ENCODE results near the gene ERO1A. TPM values are rescaled to one million over a fixed set of nuclear protein-coding genes. Genes with fewer than 3 reads are reported as not detected.

Gene ERO1A
- total and polyA plus RNA-seq, 9 of the 15 experiments (the other 6 are each of a cell fraction or from before 2014, with no cell fraction given): 11.0 to 46.2 (median 27.6) TPM

DNA sequence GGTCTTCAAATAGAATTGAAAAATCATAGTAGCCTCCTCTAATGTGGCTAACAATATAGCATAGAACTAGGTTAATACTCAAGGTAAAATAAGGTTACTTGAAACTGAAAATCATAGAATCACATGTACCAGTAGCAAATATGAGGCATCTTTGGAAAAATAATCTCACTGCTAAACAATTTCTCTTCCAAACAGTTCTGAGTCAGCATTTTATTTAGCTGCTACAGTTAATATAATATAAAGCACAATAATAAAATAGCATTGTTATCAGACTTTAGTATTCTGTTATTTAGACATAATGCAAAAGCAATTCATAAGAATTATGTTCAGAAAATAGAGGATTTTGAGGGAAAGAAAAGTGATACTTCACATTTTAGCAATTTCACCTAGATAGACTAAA, 35.0 kb downstream of the ERO1A start (continued):
- TF ChIP-seq, protein P1, sequence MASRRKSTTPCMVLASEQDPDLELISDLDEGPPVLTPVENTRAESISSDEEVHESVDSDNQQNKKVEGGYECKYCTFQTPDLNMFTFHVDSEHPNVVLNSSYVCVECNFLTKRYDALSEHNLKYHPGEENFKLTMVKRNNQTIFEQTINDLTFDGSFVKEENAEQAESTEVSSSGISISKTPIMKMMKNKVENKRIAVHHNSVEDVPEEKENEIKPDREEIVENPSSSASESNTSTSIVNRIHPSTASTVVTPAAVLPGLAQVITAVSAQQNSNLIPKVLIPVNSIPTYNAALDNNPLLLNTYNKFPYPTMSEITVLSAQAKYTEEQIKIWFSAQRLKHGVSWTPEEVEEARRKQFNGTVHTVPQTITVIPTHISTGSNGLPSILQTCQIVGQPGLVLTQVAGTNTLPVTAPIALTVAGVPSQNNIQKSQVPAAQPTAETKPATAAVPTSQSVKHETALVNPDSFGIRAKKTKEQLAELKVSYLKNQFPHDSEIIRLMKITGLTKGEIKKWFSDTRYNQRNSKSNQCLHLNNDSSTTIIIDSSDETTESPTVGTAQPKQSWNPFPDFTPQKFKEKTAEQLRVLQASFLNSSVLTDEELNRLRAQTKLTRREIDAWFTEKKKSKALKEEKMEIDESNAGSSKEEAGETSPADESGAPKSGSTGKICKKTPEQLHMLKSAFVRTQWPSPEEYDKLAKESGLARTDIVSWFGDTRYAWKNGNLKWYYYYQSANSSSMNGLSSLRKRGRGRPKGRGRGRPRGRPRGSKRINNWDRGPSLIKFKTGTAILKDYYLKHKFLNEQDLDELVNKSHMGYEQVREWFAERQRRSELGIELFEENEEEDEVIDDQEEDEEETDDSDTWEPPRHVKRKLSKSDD (conservative IDR thresholded peaks at IDR 0.05; ENCODE audit: low read length): no peak
- peak; percentile 88 for TF ChIP-seq ZNF316 (IDR thresholded peaks at IDR 0.05)
- TF ChIP-seq, protein P2, sequence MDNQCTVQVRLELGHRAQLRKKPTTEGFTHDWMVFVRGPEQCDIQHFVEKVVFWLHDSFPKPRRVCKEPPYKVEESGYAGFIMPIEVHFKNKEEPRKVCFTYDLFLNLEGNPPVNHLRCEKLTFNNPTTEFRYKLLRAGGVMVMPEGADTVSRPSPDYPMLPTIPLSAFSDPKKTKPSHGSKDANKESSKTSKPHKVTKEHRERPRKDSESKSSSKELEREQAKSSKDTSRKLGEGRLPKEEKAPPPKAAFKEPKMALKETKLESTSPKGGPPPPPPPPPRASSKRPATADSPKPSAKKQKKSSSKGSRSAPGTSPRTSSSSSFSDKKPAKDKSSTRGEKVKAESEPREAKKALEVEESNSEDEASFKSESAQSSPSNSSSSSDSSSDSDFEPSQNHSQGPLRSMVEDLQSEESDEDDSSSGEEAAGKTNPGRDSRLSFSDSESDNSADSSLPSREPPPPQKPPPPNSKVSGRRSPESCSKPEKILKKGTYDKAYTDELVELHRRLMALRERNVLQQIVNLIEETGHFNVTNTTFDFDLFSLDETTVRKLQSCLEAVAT (IDR thresholded peaks at IDR 0.05): no peak
- TF ChIP-seq XRCC5 (IDR thresholded peaks at IDR 0.05; ENCODE audit: low read depth, low read length): no peak
- no peak for TF ChIP-seq NFE2L1 (tag; IDR thresholded peaks at IDR 0.05; ENCODE audit: borderline replicate concordance, low read depth)
- peak; percentile 69 for TF ChIP-seq MAFF (IDR thresholded peaks at IDR 0.05; ENCODE audit: low read length)
- no peak for TF ChIP-seq ZNF143 (CRISPR knock-in tag; IDR thresholded peaks at IDR 0.05)
- no peak for TF ChIP-seq RBM14 (IDR thresholded peaks at IDR 0.05; ENCODE audit: borderline replicate concordance, insufficient read depth, low read depth, low read length)
- TF ChIP-seq ZNF23 (CRISPR knock-in tag; IDR thresholded peaks at IDR 0.05): no peak
- no peak for TF ChIP-seq USF1 (CRISPR knock-in tag; IDR thresholded peaks at IDR 0.05)
- no peak for TF ChIP-seq TAF1 (IDR thresholded peaks at IDR 0.05; ENCODE audit: control insufficient read depth, extremely low read depth, insufficient read depth, low read length, severe bottlenecking)
- no peak for TF ChIP-seq KDM5B (IDR thresholded peaks at IDR 0.05; ENCODE audit: insufficient replicate concordance, low read depth, low read length)
- TF ChIP-seq ID3 (CRISPR knock-in tag; IDR thresholded peaks at IDR 0.05): no peak
- no peak for TF ChIP-seq ID3 (tag; IDR thresholded peaks at IDR 0.05)
- TF ChIP-seq, protein P3, sequence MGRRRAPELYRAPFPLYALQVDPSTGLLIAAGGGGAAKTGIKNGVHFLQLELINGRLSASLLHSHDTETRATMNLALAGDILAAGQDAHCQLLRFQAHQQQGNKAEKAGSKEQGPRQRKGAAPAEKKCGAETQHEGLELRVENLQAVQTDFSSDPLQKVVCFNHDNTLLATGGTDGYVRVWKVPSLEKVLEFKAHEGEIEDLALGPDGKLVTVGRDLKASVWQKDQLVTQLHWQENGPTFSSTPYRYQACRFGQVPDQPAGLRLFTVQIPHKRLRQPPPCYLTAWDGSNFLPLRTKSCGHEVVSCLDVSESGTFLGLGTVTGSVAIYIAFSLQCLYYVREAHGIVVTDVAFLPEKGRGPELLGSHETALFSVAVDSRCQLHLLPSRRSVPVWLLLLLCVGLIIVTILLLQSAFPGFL (CRISPR knock-in tag; IDR thresholded peaks at IDR 0.05): no peak
- TF ChIP-seq EHMT2 (IDR thresholded peaks at IDR 0.05): no peak
- TF ChIP-seq MAFG (tag; conservative IDR thresholded peaks at IDR 0.05): peak; percentile 42; the same call in 1 of the 2 replicates
- no peak for TF ChIP-seq SRSF3 (IDR thresholded peaks at IDR 0.05; ENCODE audit: insufficient read depth, low read length)
- no peak for TF ChIP-seq SMC3 (conservative IDR thresholded peaks at IDR 0.05; ENCODE audit: insufficient read depth, low read depth, low read length)
- TF ChIP-seq ZNF507 (tag; conservative IDR thresholded peaks at IDR 0.05): no peak
- no peak for TF ChIP-seq PHB2 (IDR thresholded peaks at IDR 0.05; ENCODE audit: low read depth)
- TF ChIP-seq ZSCAN32 (CRISPR knock-in tag; IDR thresholded peaks at IDR 0.05): no peak

All from K562 (cell line).